GM21786 (cell line): ENCODE measurements around the gene NEK6.

Experiments used
- ATAC-seq: cut with Tn5 transposase; IDR thresholded peaks from one replicate; pipeline ENCODE4 v1.9.1; 2021; ENCODE audit not compliant: unreplicated experiment

NEK6 gene

GRCh38 chr9:124366476-124367220 is 108.9 kb downstream of the NEK6 start:
- ATAC-seq: no peak

GRCh38 chr9:124368692-124369091 is 110.9 kb downstream of the NEK6 start:
- ATAC-seq: no peak

GRCh38 chr9:124369231-124369797 is 111.6 kb downstream of the NEK6 start:
- ATAC-seq: no peak

DNA sequence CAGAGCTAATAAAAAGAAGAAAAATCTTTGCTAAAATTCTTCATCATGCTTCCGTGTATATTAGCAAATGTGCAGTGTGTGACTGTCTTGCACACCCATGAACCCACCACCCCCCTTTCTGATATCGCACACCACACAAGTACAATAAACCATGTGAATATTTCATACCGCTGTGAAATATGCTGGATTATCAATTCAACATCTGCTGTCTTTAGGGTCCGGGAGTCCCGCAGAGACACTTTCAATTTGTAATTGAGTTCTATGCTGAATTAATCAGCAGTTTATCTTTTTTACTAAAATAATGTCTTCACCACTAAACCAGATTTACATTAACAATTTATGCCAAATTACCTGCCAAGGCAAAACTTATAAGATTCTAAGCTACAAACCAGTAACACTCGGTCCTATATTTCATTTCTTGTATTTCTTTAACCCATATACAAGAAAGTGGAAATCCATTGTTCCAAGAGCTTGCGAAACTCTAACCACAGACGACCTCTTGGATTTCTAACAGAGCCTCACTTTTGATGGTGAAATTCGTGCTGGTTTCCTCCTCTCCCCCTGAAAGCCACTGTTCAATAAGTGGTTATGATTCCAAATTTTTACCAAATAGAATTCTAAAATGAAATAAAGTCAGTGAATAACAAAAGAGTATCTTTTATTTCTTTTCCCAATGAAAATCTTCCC is 113.3 kb downstream of the NEK6 start:
- ATAC-seq: no peak

DNA sequence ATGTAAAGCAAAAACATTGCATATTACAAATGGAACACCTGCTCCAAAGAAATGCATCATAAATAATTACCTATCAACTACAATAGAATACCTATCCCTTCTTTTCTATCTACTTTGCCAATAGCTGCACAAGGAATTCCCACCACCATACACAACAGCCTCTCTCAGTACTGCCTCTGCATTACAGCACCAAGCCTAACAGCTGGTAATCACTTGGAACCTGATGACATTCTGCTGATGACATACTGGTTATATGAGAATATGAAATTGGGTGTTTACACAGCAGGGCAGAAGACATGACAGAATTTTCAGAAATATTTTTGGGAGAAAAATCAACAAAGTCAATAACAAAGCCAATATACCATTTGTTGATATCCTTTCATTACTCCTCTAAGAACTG is 114.3 kb downstream of the NEK6 start:
- ATAC-seq: no peak

DNA sequence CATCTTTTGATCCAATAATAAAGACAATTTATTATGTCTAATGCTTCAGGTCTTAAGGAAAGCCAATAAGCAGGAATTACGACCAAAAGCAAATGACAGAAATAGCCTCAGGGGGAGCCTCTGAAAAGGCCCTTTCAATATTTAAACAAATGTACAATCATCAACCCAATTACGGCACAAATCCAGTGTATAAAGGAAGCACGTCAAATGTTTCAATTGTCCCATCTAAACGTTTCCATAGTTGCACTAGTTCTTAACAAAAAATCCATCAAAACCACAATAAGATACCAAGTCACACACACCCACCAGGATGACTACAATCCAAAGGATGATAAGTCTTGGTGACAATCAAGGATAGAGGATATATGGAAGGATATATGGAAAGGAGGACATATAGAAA is 115.6 kb downstream of the NEK6 start:
- no peak for ATAC-seq

GRCh38 chr9:124373851-124374250 is 116.1 kb downstream of the NEK6 start:
- no peak for ATAC-seq

- no peak for ATAC-seq
Observed at GRCh38 chr9:124375726-124376125, 118.0 kb downstream of the NEK6 start.

DNA sequence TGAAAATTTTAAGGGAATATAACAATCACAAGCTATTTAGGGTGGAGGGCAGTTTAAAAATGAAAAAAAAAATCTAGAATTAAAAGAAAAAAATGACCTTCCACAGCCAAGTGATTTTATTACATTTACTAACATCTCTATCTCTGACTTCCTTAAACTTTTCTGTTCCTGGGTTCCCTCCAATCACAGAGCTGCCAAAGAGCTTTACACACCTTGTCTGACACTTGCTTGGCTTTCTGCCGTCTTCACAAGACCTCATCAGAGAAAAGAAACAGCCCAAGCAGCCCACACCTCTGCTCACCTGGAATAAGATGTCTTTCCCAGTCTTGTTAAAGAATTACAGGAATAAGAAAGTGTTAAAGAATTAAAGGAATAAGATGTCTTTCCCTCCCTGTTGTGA is 118.6 kb downstream of the NEK6 start:
- ATAC-seq: no peak

DNA sequence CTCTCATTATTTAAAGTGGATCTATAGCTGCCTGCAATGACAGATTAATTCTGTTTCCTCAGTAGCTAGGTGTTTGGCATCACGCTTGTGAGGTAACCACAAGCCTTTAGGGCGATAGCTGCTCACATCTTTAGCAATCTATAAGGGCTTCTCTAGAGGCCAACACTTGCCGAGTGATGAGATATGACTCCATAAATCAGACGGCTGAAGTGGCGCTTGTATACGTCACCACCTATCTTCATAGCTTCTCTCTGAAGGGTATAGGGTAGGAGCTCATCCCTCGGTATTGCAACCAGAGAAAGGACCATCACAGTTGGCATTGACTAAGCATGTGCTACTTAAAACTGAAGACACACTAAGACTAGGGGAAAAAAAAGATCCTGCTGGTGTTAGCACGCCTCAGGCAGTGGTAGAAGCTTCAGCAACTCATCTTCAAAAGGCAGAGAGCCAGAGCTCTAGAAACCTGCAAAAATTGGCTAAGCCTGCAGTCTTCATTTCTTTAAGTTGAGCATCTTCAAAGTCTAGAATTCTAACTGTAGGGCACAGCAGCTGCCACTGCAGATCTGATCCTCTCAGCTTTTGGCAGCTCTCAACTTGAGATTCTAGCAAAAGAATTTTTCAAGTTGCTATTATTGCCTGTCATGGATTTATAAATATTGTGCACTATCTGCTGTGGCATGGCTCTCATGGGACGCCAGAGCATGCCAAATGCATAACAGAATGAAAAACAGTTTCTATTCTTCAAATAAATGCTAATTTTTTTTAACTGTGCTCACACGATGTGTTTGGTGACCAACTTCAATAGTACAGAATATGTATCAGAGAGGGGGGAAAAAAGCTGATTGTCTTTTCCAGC is 120.0 kb downstream of the NEK6 start:
- no peak for ATAC-seq

- no peak for ATAC-seq
Observed at GRCh38 chr9:124381170-124381945, 123.6 kb downstream of the NEK6 start.

DNA sequence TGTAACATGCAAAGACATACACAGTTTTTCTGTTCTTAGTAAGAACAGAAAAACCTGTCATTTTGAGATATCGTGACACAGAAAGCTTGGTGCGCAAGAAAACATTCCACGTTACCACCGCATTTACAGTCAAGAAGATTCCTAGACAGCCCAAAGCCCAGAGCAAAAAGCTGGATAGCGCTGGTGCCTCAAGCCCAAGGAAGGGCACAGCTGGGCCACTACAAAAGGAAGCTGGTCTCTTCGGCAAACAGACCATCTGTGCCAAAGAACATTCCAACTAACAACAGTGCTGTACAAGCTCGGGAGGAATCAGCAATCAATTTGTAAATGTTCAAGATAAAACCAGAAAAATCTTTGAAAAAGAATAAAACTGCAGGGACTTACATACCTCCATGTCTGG is 126.5 kb downstream of the NEK6 start:
- no peak for ATAC-seq

DNA sequence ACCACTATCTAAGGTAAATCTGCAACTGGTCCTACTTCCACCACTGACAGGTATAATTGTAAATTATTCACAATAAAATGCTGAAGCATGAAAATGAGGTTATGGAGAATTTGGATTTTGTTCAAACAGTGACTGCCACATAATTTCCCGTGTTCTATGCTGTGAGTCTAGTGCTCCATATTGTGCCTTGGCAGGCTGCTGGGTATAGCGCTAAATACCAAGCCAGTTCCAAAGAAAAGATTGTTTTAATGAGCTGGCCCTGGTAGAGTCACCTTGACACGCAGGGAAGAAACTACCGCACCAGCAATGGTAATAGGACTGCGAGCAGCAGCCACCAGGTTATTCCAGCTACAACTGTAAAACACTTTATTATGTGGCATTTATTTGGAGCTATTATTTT is 127.1 kb downstream of the NEK6 start:
- ATAC-seq: no peak

DNA sequence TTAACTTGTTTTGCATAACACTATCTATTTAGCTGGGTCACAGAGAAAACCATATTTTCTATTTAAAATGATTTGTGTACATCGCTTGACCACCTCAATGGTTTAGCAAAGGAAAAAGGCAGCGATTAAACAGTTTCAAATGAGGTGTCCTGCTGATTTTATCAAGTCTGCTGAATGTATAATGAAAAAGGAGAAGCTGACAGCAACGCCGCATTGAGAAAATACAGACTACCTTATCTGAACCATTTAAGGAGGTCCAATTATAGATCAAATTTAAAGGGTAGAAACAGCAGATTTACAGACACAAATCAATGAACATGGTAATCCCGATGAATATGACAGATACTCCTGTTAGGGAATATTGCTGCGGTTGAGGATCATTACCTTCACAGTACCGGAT is 127.9 kb downstream of the NEK6 start:
- ATAC-seq: no peak

- no peak for ATAC-seq
Observed at GRCh38 chr9:124386201-124386600, 128.5 kb downstream of the NEK6 start.

DNA sequence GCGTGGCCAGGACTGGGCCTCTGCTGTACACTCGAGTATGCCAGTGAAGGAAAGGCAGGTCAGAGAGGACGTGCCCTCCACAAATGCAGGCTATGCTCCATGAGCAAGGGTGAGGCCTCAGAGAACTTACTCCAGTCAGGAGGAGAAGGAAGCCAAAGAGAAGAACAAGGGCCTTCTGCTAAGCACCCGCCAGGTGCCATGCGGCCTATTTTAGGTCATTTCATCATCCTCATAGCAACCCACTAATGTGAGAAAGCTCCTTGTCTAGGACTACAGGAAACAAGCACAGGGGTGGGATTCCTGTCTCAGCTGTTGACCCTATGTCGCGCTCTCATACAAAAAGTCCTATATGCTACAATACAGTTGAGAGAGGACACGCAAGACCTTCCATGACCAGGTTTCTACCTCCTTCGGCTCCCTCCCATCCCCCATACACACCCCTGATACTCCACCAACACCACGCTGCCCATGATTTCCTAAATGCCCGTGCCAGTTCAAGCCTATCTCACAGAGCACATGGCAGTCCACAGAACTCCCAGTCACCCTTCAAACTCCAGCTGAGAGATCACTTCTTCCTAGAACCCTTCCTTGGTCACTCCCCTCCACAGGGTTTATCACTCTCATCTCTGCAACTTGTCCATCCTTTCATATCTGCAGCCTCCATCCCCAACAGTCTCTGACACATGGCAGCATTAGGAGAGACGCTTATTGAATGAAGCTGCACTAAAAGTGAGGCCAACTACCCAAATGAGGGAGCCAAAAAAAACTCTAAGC is 130.7 kb downstream of the NEK6 start:
- no peak for ATAC-seq

- no peak for ATAC-seq
Observed at GRCh38 chr9:124389146-124389939, 131.6 kb downstream of the NEK6 start.

DNA sequence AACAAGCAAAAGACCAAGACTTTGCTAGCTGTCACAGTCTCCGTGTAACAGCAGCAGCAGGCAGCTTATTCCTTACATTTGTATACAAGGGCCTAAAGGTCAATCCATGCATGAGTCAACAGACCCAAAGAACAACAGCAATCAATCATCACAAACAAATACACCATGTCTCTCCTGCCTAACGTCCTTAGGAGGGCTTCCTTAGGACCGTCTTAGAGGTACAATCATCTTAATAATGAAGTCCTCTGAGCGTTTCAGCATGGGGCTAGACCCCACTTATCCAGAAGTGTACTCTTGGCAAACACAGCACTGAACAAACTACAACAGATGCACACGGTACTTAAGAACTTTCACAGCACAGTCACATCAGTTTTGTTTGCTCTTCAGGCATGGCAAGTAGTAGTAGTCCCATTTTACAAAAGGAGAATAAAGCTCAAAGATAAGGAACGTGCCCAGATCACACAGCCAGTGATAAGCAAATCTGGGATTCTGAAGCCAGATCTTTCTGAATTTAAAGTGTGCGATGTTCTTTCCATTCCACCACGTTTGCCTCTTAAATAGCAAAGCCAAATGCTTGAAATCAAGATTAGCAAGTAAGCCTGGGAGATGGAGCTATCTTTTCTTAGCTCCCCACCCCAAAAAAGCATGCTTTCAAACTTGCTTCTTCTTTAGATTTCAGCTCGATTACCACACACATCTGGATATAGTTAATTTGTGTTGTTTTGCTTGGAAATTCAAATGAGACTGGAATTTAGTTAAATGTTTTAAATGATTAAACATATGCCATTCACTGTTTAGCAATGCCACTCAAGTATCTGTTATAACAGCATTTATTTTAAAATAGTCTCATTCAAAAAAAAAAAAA is 133.3 kb downstream of the NEK6 start:
- ATAC-seq: no peak
